ENCODE measurements around the gene TOMM70.

DNA sequence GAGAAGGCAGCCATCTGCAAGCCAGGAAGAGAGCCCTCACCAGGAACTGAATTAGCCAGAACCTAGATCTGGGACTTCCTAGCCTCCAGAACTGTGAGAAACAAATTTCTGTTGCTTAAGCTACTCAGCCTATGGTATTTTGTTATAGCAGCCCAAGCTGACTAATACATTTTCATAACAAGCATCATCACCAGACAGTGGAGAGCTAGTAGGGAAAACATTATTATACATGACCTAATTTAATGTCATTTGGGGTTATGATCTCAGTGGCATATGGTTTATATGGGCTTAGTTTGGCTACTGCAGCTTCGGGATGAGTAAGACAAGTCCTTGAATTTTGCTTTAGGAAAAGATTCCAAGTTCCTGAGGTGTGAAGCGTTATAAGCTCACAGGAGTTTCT lies 36.1 kb upstream of the TOMM70 start:
- TF ChIP-seq, protein P1, sequence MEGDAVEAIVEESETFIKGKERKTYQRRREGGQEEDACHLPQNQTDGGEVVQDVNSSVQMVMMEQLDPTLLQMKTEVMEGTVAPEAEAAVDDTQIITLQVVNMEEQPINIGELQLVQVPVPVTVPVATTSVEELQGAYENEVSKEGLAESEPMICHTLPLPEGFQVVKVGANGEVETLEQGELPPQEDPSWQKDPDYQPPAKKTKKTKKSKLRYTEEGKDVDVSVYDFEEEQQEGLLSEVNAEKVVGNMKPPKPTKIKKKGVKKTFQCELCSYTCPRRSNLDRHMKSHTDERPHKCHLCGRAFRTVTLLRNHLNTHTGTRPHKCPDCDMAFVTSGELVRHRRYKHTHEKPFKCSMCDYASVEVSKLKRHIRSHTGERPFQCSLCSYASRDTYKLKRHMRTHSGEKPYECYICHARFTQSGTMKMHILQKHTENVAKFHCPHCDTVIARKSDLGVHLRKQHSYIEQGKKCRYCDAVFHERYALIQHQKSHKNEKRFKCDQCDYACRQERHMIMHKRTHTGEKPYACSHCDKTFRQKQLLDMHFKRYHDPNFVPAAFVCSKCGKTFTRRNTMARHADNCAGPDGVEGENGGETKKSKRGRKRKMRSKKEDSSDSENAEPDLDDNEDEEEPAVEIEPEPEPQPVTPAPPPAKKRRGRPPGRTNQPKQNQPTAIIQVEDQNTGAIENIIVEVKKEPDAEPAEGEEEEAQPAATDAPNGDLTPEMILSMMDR (IDR thresholded peaks at IDR 0.05; ENCODE audit: extremely low read depth in 1 of 2, insufficient read depth in 1 of 2, low read depth in 1 of 2, low read length in 2 of 2), result no peak
- TF ChIP-seq POLR2AphosphoS5 (IDR thresholded peaks at IDR 0.05; ENCODE audit: insufficient read depth, low read depth, low read length), result no peak
- no peak for TF ChIP-seq EZH2 (IDR thresholded peaks at IDR 0.05; ENCODE audit: borderline replicate concordance, low read depth, low read length, severe bottlenecking)
- TF ChIP-seq POLR2A (IDR thresholded peaks at IDR 0.05; ENCODE audit: low read depth, low read length), result no peak
- TF ChIP-seq MYC (IDR thresholded peaks at IDR 0.05; ENCODE audit: low read depth, low read length), result no peak
- no peak for TF ChIP-seq GATA2 (IDR thresholded peaks at IDR 0.05; ENCODE audit: insufficient read depth, insufficient read length, low read depth, low read length)
- TF ChIP-seq, protein P2, sequence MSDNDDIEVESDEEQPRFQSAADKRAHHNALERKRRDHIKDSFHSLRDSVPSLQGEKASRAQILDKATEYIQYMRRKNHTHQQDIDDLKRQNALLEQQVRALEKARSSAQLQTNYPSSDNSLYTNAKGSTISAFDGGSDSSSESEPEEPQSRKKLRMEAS (IDR thresholded peaks at IDR 0.05; ENCODE audit: insufficient read depth, insufficient read length), result no peak
- no peak for TF ChIP-seq FOS (IDR thresholded peaks at IDR 0.05; ENCODE audit: borderline replicate concordance, insufficient read depth, low read length)
- TF ChIP-seq JUN (IDR thresholded peaks at IDR 0.05; ENCODE audit: borderline replicate concordance, insufficient read depth, insufficient read length, low read depth), result no peak

Measured in endothelial cell of umbilical vein (primary cell).